ENCODE data around the gene MSI2. TPM values are rescaled to one million over a fixed set of nuclear protein-coding genes. Genes with fewer than 3 reads are reported as not detected.

MSI2 gene
- total and polyA plus RNA-seq, 2 experiments from 2014 or later: 18.9 to 41.8 TPM

GRCh38 chr17:57249520-57249919 lies 6.8 kb upstream of the MSI2 start:
- H3K4me1 Mint-ChIP-seq: peaks cover 12% of the 10 kb centered on the region; the same call in 2 of the 3 replicates
- H2AFZ ChIP-seq: no peak overlapping the region
- 0 out of 3 replicates have a peak, but pooled peaks cover 5% of the 10 kb centered on the region for H3K36me3 Mint-ChIP-seq (ENCODE audit: low read depth)
- H3F3A ChIP-seq (replicated peaks; ENCODE audit: low read depth): no peaks in the 10 kb centered on the region
- no peaks in the 10 kb centered on the region for H3K9me2 ChIP-seq (ENCODE audit: insufficient read depth)
- no peak overlapping the region for H3K4me2 ChIP-seq
- no peaks in the 10 kb centered on the region for H3K79me2 ChIP-seq (replicated peaks; ENCODE audit: insufficient read depth)
- DNase-seq (ENCODE audit: low spot score) (no peak), ATAC-seq (no peak)
- H3K27ac Mint-ChIP-seq: no peak overlapping the region
- H3K36me3 ChIP-seq (ENCODE audit: insufficient read depth): no peaks in the 10 kb centered on the region; the same call in 1 of the 2 replicates
- H3K4me3 Mint-ChIP-seq: no peak overlapping the region
- H4K20me1 ChIP-seq (replicated peaks; ENCODE audit: insufficient read depth): no peaks in the 10 kb centered on the region
- H3K4me1 ChIP-seq (ENCODE audit: insufficient read depth): peaks cover 7% of the 10 kb centered on the region; the same call in 1 of the 2 replicates
- H3K27ac ChIP-seq (ENCODE audit: low read depth): no peak overlapping the region
- peaks cover 6% of the 10 kb centered on the region for H3K27me3 ChIP-seq (ENCODE audit: insufficient read depth)
- no peaks in the 10 kb centered on the region for H3K27me3 Mint-ChIP-seq (ENCODE audit: insufficient read depth, low read depth, poor library complexity)
- TF ChIP-seq STAT1 (IDR thresholded peaks at IDR 0.05; ENCODE audit: unreplicated experiment): no peak
- TF ChIP-seq EZH2 (IDR thresholded peaks at IDR 0.05; ENCODE audit: low read depth, unreplicated experiment): no peak
- TF ChIP-seq JUNB (IDR thresholded peaks at IDR 0.05; ENCODE audit: unreplicated experiment): no peak
- TF ChIP-seq, protein P1, sequence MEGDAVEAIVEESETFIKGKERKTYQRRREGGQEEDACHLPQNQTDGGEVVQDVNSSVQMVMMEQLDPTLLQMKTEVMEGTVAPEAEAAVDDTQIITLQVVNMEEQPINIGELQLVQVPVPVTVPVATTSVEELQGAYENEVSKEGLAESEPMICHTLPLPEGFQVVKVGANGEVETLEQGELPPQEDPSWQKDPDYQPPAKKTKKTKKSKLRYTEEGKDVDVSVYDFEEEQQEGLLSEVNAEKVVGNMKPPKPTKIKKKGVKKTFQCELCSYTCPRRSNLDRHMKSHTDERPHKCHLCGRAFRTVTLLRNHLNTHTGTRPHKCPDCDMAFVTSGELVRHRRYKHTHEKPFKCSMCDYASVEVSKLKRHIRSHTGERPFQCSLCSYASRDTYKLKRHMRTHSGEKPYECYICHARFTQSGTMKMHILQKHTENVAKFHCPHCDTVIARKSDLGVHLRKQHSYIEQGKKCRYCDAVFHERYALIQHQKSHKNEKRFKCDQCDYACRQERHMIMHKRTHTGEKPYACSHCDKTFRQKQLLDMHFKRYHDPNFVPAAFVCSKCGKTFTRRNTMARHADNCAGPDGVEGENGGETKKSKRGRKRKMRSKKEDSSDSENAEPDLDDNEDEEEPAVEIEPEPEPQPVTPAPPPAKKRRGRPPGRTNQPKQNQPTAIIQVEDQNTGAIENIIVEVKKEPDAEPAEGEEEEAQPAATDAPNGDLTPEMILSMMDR (conservative IDR thresholded peaks at IDR 0.05; ENCODE audit: low read depth in 2 of 2): no peak
- no peak for TF ChIP-seq ZNF114 (CRISPR knock-in tag; IDR thresholded peaks at IDR 0.05)
- TF ChIP-seq ETS1 (IDR thresholded peaks at IDR 0.05): no peak
- no peak for TF ChIP-seq ZNF462 (CRISPR knock-in tag; IDR thresholded peaks at IDR 0.05)
- no peak for TF ChIP-seq ZNF331 (CRISPR knock-in tag; IDR thresholded peaks at IDR 0.05; ENCODE audit: low read depth)
- TF ChIP-seq POLR2AphosphoS5 (IDR thresholded peaks at IDR 0.05; ENCODE audit: low read depth): no peak
- TF ChIP-seq CREB1 (CRISPR knock-in tag; IDR thresholded peaks at IDR 0.05; ENCODE audit: low read depth): no peak
- TF ChIP-seq EZH2phosphoT487 (IDR thresholded peaks at IDR 0.05; ENCODE audit: unreplicated experiment): no peak
- TF ChIP-seq NANOG (IDR thresholded peaks at IDR 0.05; ENCODE audit: borderline replicate concordance): no peak
- no peak overlapping the region for H3K4me3 ChIP-seq
- H3K9me3 Mint-ChIP-seq: peaks cover 19% of the 10 kb centered on the region; the same call in 2 of the 3 replicates

Data from GM23338 (cell line).